B cell (primary cell): ENCODE results near the gene DNAAF5. TPM values are rescaled to one million over a fixed set of nuclear protein-coding genes. Genes with fewer than 3 reads are reported as not detected.

Experiments
- ATAC-seq: fragments of 200-7000 bp; cut with Tn5 transposase; one replicate; pipeline ENCODE4 v1.10.0; 2021; ENCODE audit warnings: low read depth, mild to moderate bottlenecking, moderate number of reproducible peaks, moderate library complexity
- CTCF ChIA-PET: fragments of 350-600 bp; sonication (Branson Sonifier 250); formaldehyde crosslinking; loops from one replicate; lab custom pipeline; 2021; ENCODE audit warnings: antibody characterized with exemption, inconsistent platforms; lab: Charles Lee
- POLR2A ChIA-PET: fragments of 350-600 bp; sonication (Branson Sonifier 250); formaldehyde crosslinking; loops from one replicate; lab custom pipeline; 2021; ENCODE audit warnings: antibody characterized with exemption; lab: Charles Lee
- DNase-seq: peaks from one replicate; pipeline ENCODE4 v3.0.0; 2013
- H2AFZ ChIP-seq: 2 replicates; pipeline ENCODE4 v1.6.1; 2012; ENCODE audit warnings: mild to moderate bottlenecking, low read depth, low read length; ENCODE audit not compliant: insufficient read depth, poor library complexity, severe bottlenecking
- H3K27ac ChIP-seq, 2 donors: 1 replicate in 1 of 2; 2 replicates in 1 of 2; pipeline ENCODE4 v1.5.1; 2012 to 2013; ENCODE audit warnings: low read length in 2 of 2, mild to moderate bottlenecking in 2 of 2, moderate library complexity in 1 of 2
- H3K27me3 ChIP-seq, 4 experiments: fragments of 200-600 bp in 1 of 4; sonication (generic) in 1 of 4; replicated peaks in 1 of 4; 1 replicate in 2 of 4; 2 replicates in 2 of 4; pipeline versions ENCODE4 v1.6.1 to v1.7.0; 2013 to 2016; ENCODE audit warnings: low read length in 3 of 4, mild to moderate bottlenecking in 2 of 4, mixed read lengths in 1 of 4, moderate library complexity in 1 of 4; ENCODE audit not compliant: insufficient read depth in 4 of 4, control insufficient read depth in 3 of 4; ENCODE audit errors: control extremely low read depth in 1 of 4
- H3K36me3 ChIP-seq, 2 experiments: replicated peaks in 1 of 2; 1 replicate in 1 of 2; 2 replicates in 1 of 2; pipeline versions ENCODE4 v1.6.1 to v1.7.1; 2013; ENCODE audit warnings: low read length in 1 of 2; ENCODE audit not compliant: insufficient read depth in 2 of 2, control insufficient read depth in 1 of 2; ENCODE audit errors: control extremely low read depth in 1 of 2, extremely low read depth in 1 of 2
- H3K4me1 ChIP-seq, 2 donors: fragments of 200-600 bp in 1 of 2; sonication (generic) in 1 of 2; 1 replicate in 1 of 2; 2 replicates in 1 of 2; pipeline versions ENCODE4 v1.5.1 to v1.6.1; 2013 to 2017; ENCODE audit warnings: low read length in 2 of 2; ENCODE audit not compliant: control insufficient read depth in 2 of 2, insufficient read depth in 2 of 2
- H3K4me2 ChIP-seq: replicated peaks from 2 replicates; pipeline ENCODE3; 2012; ENCODE audit warnings: mild to moderate bottlenecking, low read depth, low read length; ENCODE audit not compliant: poor library complexity, severe bottlenecking
- H3K4me3 ChIP-seq, 5 experiments: fragments of 200-600 bp in 1 of 5; sonication (generic) in 1 of 5; 1 replicate in 3 of 5; 2 replicates in 2 of 5; pipeline versions ENCODE4 v1.5.1 to v1.7.0; 2011 to 2016; ENCODE audit warnings: low read length in 4 of 5, mild to moderate bottlenecking in 4 of 5, low read depth in 2 of 5, control low read depth in 1 of 5, moderate library complexity in 1 of 5; ENCODE audit not compliant: insufficient read depth in 1 of 5; ENCODE audit errors: control extremely low read depth in 1 of 5, extremely low read depth in 1 of 5
- H3K79me2 ChIP-seq: fragments of 200-600 bp; sonication (generic); one replicate; pipeline ENCODE4 v1.6.0; 2016; ENCODE audit warnings: low read length; ENCODE audit not compliant: control insufficient read depth, insufficient read depth
- H3K9ac ChIP-seq: fragments of 200-600 bp; sonication (generic); 2 replicates; pipeline ENCODE4 v1.6.1; 2017; ENCODE audit warnings: mild to moderate bottlenecking, low read length, moderate library complexity
- H3K9me3 ChIP-seq, 3 donors: one replicate each; pipeline versions ENCODE4 v1.6.1 to v1.7.1; 2013; ENCODE audit warnings: low read length in 2 of 3; ENCODE audit not compliant: control insufficient read depth in 2 of 3, insufficient read depth in 1 of 3; ENCODE audit errors: control extremely low read depth in 1 of 3
- H4K20me1 ChIP-seq: 2 replicates; pipeline ENCODE4 v1.6.0; 2012; ENCODE audit warnings: mild to moderate bottlenecking, low read length; ENCODE audit not compliant: insufficient read depth, control insufficient read depth, poor library complexity, severe bottlenecking
- H3K27ac Mint-ChIP-seq: one replicate; pipeline ENCODE4 v1.8.0; 2021; ENCODE audit warnings: mixed read lengths
- H3K27me3 Mint-ChIP-seq: one replicate; pipeline ENCODE4 v1.8.0; 2021; ENCODE audit warnings: mixed read lengths
- H3K4me1 Mint-ChIP-seq: one replicate; pipeline ENCODE4 v1.8.0; 2021; ENCODE audit warnings: mixed read lengths
- H3K4me3 Mint-ChIP-seq: one replicate; pipeline ENCODE4 v1.8.0; 2021; ENCODE audit warnings: mixed read lengths
- H3K9me3 Mint-ChIP-seq: one replicate; pipeline ENCODE4 v1.8.0; 2022; ENCODE audit warnings: mixed read lengths; ENCODE audit not compliant: insufficient read depth
- EZH2 ChIP-seq: IDR thresholded peaks from 2 replicates; pipeline ENCODE4 v1.6.1; 2012; ENCODE audit warnings: borderline replicate concordance, low read depth, mild to moderate bottlenecking, moderate library complexity, low read length; ENCODE audit not compliant: insufficient read depth, poor library complexity, severe bottlenecking
- WGBS: methylation state at CpG from one replicate; pipeline ENCODE4 v1.1.5; 2013; ENCODE audit warnings: missing lambda C conversion rate; ENCODE audit not compliant: insufficient coverage; 5-methylcytosine and 5-hydroxymethylcytosine counted together
- intact Hi-C: fragments of 100-400 bp; cut with micrococcal nuclease; formaldehyde crosslinking; loops from one replicate; pipeline ENCODE4 v1.10.0; 2022
- polyA plus RNA-seq: library from polyadenylated mRNA; depleted of rRNA; stranded (reverse); fragments of >200 nt; gene quantifications from 2 replicates; pipeline ENCODE4 v1.2.3, GENCODE V29; 2012
- total RNA-seq, 2 donors: library from RNA; stranded (reverse); fragments of 120-200 nt in 1 of 2; gene quantifications; 1 replicate in 1 of 2; 2 replicates in 1 of 2; pipeline versions ENCODE4 v1.2.3 to v1.2.4, GENCODE V29; 2013 to 2022
- TF ChIP-seq, protein P1 (sequence below): fragments of 200-600 bp; IDR thresholded peaks from one replicate; pipeline ENCODE4 v1.8.0; 2022; ENCODE audit warnings: antibody characterized with exemption, mild to moderate bottlenecking

Gene DNAAF5
- total and polyA plus RNA-seq, 2 donors (not counting 1 experiment from before 2014, with no cell fraction given) = 18.0 to 21.4 TPM

- no peak overlapping the region for H3K27ac Mint-ChIP-seq
- Histone ChIP-seq H2AFZ (no peak overlapping the region), H3K27ac (no peak overlapping the region), H3K27me3 (no peaks in the 10 kb centered on the region), H4K20me1 (peaks cover 58% of the 10 kb centered on the region), H3K9me3 (no peaks in the 10 kb centered on the region), H3K4me2 (peak overlapping the region; percentile 91), H3K4me1 (peaks cover 24 to 29% of the 10 kb centered on the region in 2 donors), H3K9ac (no peak overlapping the region), H3K79me2 (peaks cover 64% of the 10 kb centered on the region), H3K4me3 (no peak overlapping the region), H3K36me3 (peaks cover 0 to 7% of the 10 kb centered on the region in 2 experiments)
- no peak for TF ChIP-seq EZH2
- TF ChIP-seq, protein P1, sequence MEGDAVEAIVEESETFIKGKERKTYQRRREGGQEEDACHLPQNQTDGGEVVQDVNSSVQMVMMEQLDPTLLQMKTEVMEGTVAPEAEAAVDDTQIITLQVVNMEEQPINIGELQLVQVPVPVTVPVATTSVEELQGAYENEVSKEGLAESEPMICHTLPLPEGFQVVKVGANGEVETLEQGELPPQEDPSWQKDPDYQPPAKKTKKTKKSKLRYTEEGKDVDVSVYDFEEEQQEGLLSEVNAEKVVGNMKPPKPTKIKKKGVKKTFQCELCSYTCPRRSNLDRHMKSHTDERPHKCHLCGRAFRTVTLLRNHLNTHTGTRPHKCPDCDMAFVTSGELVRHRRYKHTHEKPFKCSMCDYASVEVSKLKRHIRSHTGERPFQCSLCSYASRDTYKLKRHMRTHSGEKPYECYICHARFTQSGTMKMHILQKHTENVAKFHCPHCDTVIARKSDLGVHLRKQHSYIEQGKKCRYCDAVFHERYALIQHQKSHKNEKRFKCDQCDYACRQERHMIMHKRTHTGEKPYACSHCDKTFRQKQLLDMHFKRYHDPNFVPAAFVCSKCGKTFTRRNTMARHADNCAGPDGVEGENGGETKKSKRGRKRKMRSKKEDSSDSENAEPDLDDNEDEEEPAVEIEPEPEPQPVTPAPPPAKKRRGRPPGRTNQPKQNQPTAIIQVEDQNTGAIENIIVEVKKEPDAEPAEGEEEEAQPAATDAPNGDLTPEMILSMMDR = peak; percentile 56
- H3K9me3 Mint-ChIP-seq = no peaks in the 10 kb centered on the region
- intact Hi-C loops = loop anchor here (10.0 kb wide), 1 partner anchor 93 kb away; the partner anchor contains the start of genes DNAAF5 and PRKAR1B
- ATAC-seq (no peak), DNase-seq (peak; percentile 34)
- H3K27me3 Mint-ChIP-seq = no peaks in the 10 kb centered on the region
- peaks cover 59% of the 10 kb centered on the region for H3K4me1 Mint-ChIP-seq
- CTCF ChIA-PET = interaction anchor here (0.7 to 1.5 kb wide), 6 partner anchors 9 to 1712 kb away, joined by 3 to 4 read pairs (median 4); no protein-coding TSS in a partner anchor
- POLR2A ChIA-PET = no interaction called here
- WGBS = 91% methylated on average over 5 of the region's 8 CpGs
- peak overlapping the region; percentile 90 for H3K4me3 Mint-ChIP-seq
Observed at GRCh38 chr7:818031-818699, 91.7 kb downstream of the DNAAF5 start.

GRCh38 chr7:820341-820740, 93.8 kb downstream of the DNAAF5 start:
- ChIA-PET CTCF (no interaction called here), POLR2A (no interaction called here)
- TF ChIP-seq, protein P1 = no peak
- no peak for TF ChIP-seq EZH2
- no peak overlapping the region for H3K9ac ChIP-seq
- no peak overlapping the region for H3K4me3 ChIP-seq
- Mint-ChIP-seq H3K4me1 (peaks cover 59% of the 10 kb centered on the region), H3K4me3 (peak overlapping the region; percentile 43), H3K27me3 (no peaks in the 10 kb centered on the region), H3K9me3 (no peaks in the 10 kb centered on the region), H3K27ac (peak overlapping the region; percentile 16)
- H4K20me1 ChIP-seq = peaks cover 79% of the 10 kb centered on the region
- H3K4me2 ChIP-seq = no peak overlapping the region
- H2AFZ ChIP-seq = no peak overlapping the region
- no CpG with 5 or more reads among the region's 1 CpG for WGBS
- no peak overlapping the region for H3K27ac ChIP-seq
- ATAC-seq (no peak), DNase-seq (no peak)
- H3K4me1 ChIP-seq = peaks cover 17 to 18% of the 10 kb centered on the region in 2 donors
- intact Hi-C loops = no loop called here
- no peaks in the 10 kb centered on the region for H3K9me3 ChIP-seq
- H3K36me3 ChIP-seq = peaks cover 0 to 9% of the 10 kb centered on the region in 2 experiments
- H3K27me3 ChIP-seq = no peaks in the 10 kb centered on the region
- peaks cover 84% of the 10 kb centered on the region for H3K79me2 ChIP-seq
